CD4-positive, alpha-beta T cell treated with Interleukin-21 for 1 hour (primary cell): ENCODE measurements around the gene TOPBP1.
A peak's percentile ranks its signal among the peaks of the same experiment; 100 is the strongest.
"Not testable (repeated sequence)": the region's sequence is repeated elsewhere in the genome, so short reads cannot be mapped to it uniquely, and the experiment has no call there.

ENCODE experiments used
- DNase-seq: peaks from one replicate; pipeline ENCODE4 v3.0.0-alpha.2; 2020

Gene TOPBP1

DNA sequence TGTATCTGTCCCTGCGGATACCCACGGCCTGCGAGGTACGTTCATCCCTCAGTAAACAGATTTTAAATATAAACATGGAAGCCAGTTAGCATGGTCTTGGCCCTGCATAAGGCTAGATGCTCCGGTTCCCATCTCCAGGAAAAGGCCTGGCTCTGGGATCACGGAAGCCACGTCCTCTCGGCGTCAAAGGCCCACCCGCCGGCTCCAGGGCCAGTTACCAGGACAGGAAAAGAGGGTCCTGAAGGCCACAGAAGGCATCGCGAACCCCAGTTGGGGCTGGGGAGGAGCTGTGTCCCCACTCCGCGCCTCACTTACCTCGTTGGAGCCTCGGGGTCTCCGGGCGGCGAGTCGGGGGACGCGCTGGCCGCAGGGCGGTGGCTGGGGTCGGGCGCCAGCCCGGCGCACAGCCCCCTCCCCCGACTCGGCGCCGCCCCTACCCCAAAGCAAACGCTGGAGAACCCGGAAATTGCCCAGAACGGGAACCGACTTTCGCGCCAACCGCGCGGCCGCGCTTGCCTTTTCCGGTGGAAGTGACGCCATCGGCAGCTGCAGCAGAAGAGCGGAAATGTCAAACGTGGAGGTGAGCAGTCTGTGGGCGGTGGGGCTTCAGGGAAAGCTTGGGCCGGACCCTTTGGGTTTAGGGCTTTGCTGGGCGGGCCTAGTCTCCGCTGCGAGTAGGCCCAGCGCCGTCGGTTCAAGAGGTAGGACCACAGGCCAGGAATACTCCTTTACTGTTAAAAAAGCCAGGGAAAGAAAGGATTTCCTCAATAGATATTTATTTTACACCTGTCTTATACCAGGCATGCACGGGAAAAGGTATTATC, at the start of gene TOPBP1:
TOPBP1 (minus strand) TSS at position 488 of the 824 bp plus-strand sequence. CDS start 814 bp downstream, outside the sequence.
- peak; percentile 87 for DNase-seq

DNA sequence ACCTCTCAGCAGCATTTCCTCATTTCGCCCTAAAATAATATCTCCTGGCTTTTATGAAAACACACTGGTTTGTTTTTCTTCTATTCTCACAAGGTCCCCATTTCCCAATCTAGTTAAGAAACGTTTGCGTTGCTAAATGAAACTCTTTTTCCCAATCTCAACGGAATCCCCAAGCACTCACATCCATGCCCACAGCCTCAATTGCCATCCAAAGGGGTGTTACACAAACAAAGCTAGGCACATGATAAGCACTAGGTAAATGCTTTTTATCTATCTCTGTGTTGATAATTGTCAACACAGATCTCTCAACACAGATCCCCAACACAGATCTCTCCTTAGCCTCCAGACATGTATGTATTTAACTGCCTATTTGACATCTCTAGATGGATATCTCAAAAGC, 49.3 kb upstream of the TOPBP1 start:
- no peak for DNase-seq

GRCh38 chr3:133709139-133709750, 47.5 kb upstream of the TOPBP1 start:
- DNase-seq, result no peak

DNA sequence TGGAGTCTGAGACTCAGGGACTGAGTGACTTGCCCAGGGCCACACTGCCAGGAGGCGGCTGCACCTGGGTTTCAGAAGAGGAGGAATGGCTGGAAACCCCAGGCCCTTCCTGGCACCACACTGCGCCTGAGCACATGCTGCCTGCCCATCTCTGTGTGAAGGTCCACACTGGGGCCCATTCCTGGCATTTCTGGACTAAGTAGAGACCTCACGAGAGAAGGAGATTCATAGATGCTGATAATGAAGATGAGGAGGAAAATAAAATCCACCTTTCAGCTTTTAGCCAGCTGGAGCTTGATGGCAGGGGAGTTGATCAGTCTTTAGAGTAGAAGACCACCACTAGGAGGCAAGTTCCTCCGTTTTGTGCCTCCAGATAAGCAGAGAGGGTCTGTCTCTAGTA, 44.3 kb upstream of the TOPBP1 start:
- DNase-seq, result no peak

GRCh38 chr3:133703915-133704314, 42.2 kb upstream of the TOPBP1 start:
- DNase-seq, result no peak

DNA sequence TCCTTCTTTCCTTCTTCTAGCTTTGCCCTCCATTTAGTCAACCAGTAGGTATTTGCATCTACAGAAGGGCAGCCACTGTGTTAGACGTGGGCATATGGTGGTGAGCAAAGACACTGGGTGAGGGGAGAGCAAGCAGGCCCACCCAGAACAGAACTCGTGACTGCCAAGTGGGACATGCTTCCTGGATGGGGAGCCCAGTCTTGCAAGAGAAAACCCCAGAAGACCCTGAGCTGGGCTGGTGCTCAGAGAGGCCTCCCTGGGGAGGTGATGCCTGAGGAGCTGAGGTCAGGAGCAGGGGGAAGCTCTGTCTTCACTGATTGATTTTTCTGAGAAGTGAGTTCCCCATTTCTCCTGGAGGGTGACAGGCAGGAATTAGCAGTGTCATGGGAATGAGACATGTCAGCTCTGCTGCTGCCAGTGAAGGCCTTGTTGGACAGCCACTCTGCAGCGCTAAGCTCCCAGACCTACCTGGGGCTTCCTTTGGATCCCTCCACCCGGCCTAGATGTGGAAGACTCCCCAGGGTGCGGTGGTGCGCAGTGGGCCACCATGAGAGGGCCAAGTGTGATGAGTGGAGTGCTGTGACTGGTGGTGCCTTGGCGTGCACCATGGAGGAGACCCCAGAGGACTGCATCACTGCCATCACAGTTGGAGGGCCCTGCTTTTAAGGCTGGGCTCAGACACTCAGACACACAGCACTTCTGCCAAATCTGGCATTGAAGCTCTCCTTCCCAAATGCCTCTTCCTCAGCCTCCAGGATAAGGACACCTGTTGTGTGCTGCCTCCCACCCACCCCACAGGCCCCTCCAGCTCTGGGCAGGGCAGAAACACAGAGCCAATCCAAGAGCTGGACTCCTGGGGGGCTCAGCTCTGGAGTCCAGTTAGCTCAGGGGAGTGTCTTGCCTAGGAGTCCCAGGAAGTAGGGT, 40.0 kb upstream of the TOPBP1 start:
- DNase-seq, result no peak

- no peak for DNase-seq
Measured at GRCh38 chr3:133700351-133700750, 38.6 kb upstream of the TOPBP1 start.

DNA sequence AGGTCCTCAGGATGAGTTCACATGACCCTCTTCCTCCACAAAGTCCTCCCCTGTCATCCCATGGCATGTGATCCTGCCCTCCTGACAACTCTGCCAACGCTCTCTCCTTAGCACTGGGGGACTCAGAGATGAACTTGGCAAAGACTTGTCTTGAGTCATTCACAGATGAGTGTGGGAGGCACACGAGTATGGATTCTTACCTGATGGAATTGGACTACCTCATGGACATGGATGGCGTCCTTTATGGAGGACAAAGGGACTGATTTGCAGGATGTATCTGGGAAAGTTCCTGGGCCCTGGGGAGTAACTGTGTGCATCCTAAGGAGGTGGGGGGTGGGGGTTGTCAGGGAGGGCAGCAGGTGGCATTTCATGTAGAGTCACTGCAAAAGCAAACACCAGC, 38.2 kb upstream of the TOPBP1 start:
- DNase-seq, result no peak

GRCh38 chr3:133699467-133699866, 37.7 kb upstream of the TOPBP1 start:
- DNase-seq, result no peak

DNA sequence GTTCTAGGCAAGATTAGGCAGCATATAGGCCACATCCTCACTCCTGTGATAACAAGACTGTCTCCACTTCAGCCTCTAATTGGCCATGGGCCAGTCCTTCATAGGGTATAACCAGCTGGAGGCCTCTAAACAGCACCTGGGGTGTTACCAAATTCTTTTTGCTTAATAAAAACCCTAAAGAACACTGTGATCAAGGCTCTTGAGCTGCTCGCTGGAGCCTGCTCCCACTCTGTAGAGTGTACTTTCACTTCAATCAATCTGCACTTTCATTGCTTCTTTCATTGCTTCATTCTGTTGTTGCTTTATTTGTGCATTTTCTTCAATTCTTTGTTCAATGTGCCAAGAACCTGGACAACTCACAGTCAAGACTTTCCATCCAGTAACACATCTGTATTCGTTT, 36.2 kb upstream of the TOPBP1 start:
- DNase-seq, result no peak

DNA sequence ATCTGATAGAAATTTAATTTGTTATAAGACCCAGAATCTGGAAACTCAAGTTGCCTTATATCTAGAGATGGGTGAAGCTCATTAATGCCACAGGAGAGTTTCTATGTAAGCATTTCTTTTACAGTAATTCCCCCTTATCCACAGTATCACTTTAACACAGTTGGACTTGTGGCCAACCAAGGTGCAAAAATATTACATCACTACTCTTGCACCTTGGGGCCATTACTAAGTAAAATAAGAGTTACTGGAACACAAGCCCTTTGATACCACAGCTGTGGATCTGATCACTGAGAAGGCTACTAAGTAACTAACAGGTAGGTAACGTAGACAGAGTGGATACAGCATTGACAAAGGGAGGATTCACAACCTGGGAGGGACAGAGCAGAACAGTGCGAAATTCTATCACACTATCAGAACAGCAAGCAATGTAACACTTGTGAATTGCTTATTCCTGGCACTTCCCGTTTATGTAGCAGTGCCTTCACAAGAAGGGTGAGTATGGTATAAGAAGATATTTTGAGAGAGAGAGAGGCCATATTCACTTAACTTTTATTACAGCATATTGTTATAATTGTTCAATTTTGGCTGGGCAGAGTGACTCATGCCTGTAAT, 33.9 kb upstream of the TOPBP1 start:
- DNase-seq, result no peak

- DNase-seq, result no peak
Measured at GRCh38 chr3:133694288-133695268, 32.8 kb upstream of the TOPBP1 start.

DNA sequence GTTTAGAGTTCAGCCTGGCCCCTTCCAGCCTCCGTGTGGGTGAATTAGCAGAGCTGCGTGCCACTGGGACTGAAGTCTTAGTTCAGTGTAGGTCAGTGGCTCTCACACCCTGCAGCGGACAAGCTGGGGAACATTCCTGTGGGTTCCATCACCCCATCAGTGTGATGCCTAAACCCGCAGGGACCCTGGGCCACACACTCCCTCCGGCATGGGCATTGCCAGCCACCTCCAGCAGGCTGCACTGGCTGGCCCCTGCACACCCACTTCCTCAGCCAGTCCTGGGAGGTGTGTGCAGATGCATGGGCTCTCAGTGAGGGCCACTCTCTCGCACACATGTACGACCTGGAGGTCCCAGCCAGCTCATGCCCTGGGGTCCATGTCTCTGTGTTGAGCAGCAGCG, 32.1 kb upstream of the TOPBP1 start:
- DNase-seq, result no peak

DNA sequence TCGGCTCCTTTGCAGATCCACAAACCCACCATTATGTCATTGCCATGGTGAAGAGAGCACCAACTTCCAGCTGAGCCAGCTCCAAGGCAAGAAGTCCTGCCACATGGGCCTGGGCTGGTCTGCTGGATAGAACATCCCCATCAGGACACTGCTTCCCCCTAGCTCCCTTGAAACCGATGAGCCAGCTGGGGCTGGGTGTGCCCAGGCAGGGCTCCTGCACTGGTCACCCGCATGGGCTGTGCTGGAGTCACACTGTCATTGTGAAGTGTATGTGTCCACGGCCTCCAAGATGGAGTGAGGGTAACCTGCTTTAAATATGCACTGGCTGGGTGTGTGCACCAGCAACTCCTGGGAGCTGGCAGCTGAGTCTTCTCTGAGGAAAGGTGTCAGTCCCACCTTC, 31.0 kb upstream of the TOPBP1 start:
- DNase-seq, result no peak

DNA sequence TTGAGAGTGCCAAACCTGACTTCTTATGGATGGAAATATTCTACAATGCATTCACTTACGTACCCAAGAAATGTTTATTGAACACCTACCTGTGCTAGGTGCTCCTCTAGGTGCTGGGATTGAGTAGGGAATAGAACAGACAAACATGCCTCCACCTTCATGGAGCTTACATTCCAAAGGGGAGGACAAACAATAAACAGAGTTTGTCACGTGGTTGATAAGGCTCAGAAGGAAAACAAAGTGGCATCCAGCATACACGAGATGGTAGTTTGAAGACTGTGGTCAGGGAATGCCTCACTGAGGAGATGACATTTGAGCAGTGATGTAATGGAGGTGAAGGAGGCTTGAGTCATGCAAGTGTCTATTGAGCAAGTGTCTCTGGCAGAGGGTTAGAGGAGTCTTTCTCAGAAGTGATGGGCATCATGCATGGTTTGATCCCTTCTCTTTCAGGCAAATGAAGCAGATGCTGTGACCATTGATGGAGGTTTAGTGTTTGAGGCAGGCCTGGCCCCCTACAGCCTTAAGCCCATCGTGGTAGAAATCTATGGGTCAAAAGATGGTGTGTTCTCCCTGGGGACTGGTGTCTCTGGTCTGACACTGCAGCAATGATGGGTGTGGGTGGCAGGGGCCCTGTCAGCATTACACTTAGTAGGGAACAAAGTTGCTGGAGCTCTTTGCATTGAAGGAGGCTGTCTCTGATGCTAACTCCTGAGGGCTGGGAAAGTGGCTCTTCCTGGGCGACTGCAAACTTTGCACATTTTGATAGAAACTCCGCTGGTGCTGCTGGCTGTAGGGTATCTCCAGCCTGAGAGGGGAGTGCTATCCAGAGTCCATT, 29.7 kb upstream of the TOPBP1 start:
- DNase-seq, result no peak

GRCh38 chr3:133677993-133678392, 16.3 kb upstream of the TOPBP1 start:
- not testable (repeated sequence) for DNase-seq

DNA sequence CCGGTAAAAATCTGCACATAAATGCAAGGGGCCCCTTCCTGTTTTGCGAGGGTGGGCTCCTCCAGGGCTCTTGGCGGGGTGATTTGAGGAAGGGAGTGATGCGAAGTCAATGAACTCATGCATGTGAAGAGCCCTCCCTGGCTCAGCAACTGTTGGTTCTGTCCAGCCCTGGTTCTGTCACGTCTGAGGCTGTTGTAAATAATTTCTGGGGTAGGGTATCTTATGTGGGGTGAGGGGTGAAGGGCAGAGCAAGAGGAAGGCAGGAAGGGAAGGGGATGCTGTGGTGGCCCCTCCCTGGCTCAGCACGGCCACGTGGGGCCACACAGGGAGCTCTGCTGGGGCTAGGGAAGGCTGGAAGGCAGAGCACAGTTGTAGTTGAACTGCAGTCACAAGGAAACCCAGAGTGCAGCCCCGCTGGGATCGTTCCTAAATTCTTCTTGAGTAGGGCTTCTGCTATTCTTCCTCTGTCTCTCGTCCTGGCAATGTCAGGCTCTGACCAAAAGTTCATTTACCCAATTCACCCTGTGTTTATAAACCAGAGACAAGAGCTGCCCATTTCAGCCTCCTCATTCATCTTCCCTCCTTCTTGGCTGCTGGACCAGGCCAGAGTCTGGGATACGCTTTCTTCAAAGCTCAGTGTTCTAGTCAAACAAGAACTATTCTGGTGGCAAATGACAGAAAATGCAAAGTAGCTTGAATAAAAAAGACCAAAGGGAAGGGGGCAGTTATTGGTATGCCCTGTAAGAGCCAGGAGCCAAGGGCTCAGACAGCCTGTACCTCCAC, 14.8 kb upstream of the TOPBP1 start:
- DNase-seq, result no peak

GRCh38 chr3:133675631-133676335, 14.0 kb upstream of the TOPBP1 start:
- DNase-seq, result no peak

GRCh38 chr3:133674290-133674919, 12.7 kb upstream of the TOPBP1 start:
- no peak for DNase-seq
